Gastroesophageal sphincter (tissue), 4 donors: ENCODE results near the gene HSPA12B. TPM values are rescaled to one million over a fixed set of nuclear protein-coding genes. Genes with fewer than 3 reads are reported as not detected.

Experiments used
- ATAC-seq: fragments of 150-250 bp; one replicate; pipeline ENCODE4 v1.9.1; 2016; ENCODE audit warnings: mild to moderate bottlenecking, moderate library complexity
- H3K27ac ChIP-seq, 4 donors: fragments of 200-600 bp; sonication (generic) in 3 of 4; 1 replicate in 3 of 4; 2 replicates in 1 of 4; pipeline ENCODE4 v1.5.1; 2016 to 2019
- H3K27me3 ChIP-seq: fragments of 200-600 bp; sonication (generic); one replicate; pipeline ENCODE4 v1.5.1; 2019
- H3K36me3 ChIP-seq, 2 donors: fragments of 200-600 bp; sonication (generic); one replicate each; pipeline ENCODE4 v1.5.1; 2019; ENCODE audit warnings: control low read depth in 1 of 2
- H3K4me1 ChIP-seq, 3 donors: fragments of 200-600 bp; sonication (generic); 1 replicate in 2 of 3; 2 replicates in 1 of 3; pipeline ENCODE4 v1.5.1; 2016 to 2019; ENCODE audit warnings: control low read depth in 2 of 3
- H3K4me3 ChIP-seq, 2 donors: fragments of 200-600 bp; sonication (generic); one replicate each; pipeline ENCODE4 v1.5.1; 2019; ENCODE audit warnings: mild to moderate bottlenecking in 1 of 2, moderate library complexity in 1 of 2
- H3K9me3 ChIP-seq, 3 donors: fragments of 200-600 bp; sonication (generic); one replicate each; pipeline ENCODE4 v1.5.1; 2017 to 2019; ENCODE audit warnings: control low read depth in 2 of 3
- CTCF ChIP-seq, 4 experiments: fragments of 200-600 bp in 2 of 4; fragments of 450-650 bp in 2 of 4; sonication (generic) in 1 of 4; IDR thresholded peaks; one replicate each; pipeline ENCODE4 v1.5.1; 2017 to 2019; ENCODE audit warnings: antibody characterized with exemption in 4 of 4, mild to moderate bottlenecking in 2 of 4, moderate library complexity in 2 of 4
- EP300 ChIP-seq: sonication (generic); formaldehyde crosslinking; IDR thresholded peaks from one replicate; pipeline ENCODE4 v1.6.1; 2017; ENCODE audit warnings: antibody characterized with exemption, mild to moderate bottlenecking
- POLR2A ChIP-seq, 2 donors: fragments of 450-650 bp; IDR thresholded peaks; one replicate each; pipeline ENCODE4 v1.6.1; 2017; ENCODE audit warnings: antibody characterized with exemption in 2 of 2, mild to moderate bottlenecking in 2 of 2, moderate library complexity in 1 of 2
- POLR2AphosphoS5 ChIP-seq: sonication (generic); formaldehyde crosslinking; IDR thresholded peaks from one replicate; pipeline ENCODE4 v1.6.1; 2017; ENCODE audit warnings: antibody characterized with exemption
- WGBS, 2 donors: methylation state at CpG; one replicate each; pipeline ENCODE4 v1.1.5; 2018; ENCODE audit warnings: low coverage in 1 of 2; 5-methylcytosine and 5-hydroxymethylcytosine counted together
- total RNA-seq, 4 donors: library from RNA; depleted of rRNA; stranded (reverse); fragments of >200 nt; gene quantifications; one replicate each; pipeline ENCODE4 v1.1.0, GENCODE V29; 2016

The HSPA12B gene
- total RNA-seq, 4 donors from 2014 or later: 9.6 to 19.3 (median 14.4) TPM

- 69 to 70% methylated on average over 2 to 7 of the region's 19 CpGs for WGBS, 2 donors
- Histone ChIP-seq H3K4me3 (no peak overlapping the region), H3K27me3 (peaks cover 7% of the 10 kb centered on the region), H3K4me1 (peaks cover 0 to 30% (median 0%) of the 10 kb centered on the region in 3 donors), H3K9me3 (no peaks in the 10 kb centered on the region), H3K27ac (peak overlapping the region in 3 of 4 donors; percentile 59 to 66 (median 66)), H3K36me3 (peaks cover 0 to 4% of the 10 kb centered on the region in 2 donors)
- peak; percentile 65 for ATAC-seq
- TF ChIP-seq CTCF (IDR thresholded peaks at IDR 0.05): no peak
- TF ChIP-seq EP300: no peak
- no peak for TF ChIP-seq POLR2A (IDR thresholded peaks at IDR 0.05)
- no peak for TF ChIP-seq POLR2AphosphoS5
These were observed 6.8 kb downstream of the HSPA12B start for GRCh38 chr20:3739054-3739925.

- WGBS, 2 donors: 14% methylated on average over 1 of the region's 7 CpGs; no CpG with 5 or more reads in 1 of the 2 donors
- H3K4me1 ChIP-seq: peaks cover 0 to 34% (median 0%) of the 10 kb centered on the region in 3 donors
- H3K27ac ChIP-seq: peak overlapping the region in 3 of 4 donors; percentile 59 to 66 (median 66)
- H3K4me3 ChIP-seq: no peak overlapping the region
- TF ChIP-seq CTCF (IDR thresholded peaks at IDR 0.05): no peak
- no peak for TF ChIP-seq POLR2AphosphoS5
- TF ChIP-seq POLR2A (IDR thresholded peaks at IDR 0.05): no peak
- TF ChIP-seq EP300: no peak
- H3K9me3 ChIP-seq: no peaks in the 10 kb centered on the region
- H3K36me3 ChIP-seq: peaks cover 0 to 4% of the 10 kb centered on the region in 2 donors
- no peak for ATAC-seq
- H3K27me3 ChIP-seq: peaks cover 13% of the 10 kb centered on the region
These were observed 7.5 kb downstream of the HSPA12B start for GRCh38 chr20:3739926-3740451.

GRCh38 chr20:3740615-3741301, 8.3 kb downstream of the HSPA12B start:
- Histone ChIP-seq H3K27ac (peak overlapping the region in 2 of 4 donors; percentile 66), H3K27me3 (peaks cover 21% of the 10 kb centered on the region), H3K9me3 (no peaks in the 10 kb centered on the region), H3K4me1 (peaks cover 0 to 35% (median 0%) of the 10 kb centered on the region in 3 donors), H3K4me3 (no peak overlapping the region), H3K36me3 (peaks cover 0 to 8% of the 10 kb centered on the region in 2 donors)
- ATAC-seq: no peak
- 86 to 100% methylated on average over 2 to 5 of the region's 15 CpGs for WGBS, 2 donors
- TF ChIP-seq POLR2AphosphoS5: no peak
- TF ChIP-seq EP300: no peak
- TF ChIP-seq POLR2A (IDR thresholded peaks at IDR 0.05): no peak

- no peak overlapping the region for H3K4me3 ChIP-seq
- WGBS, 2 donors: 80% methylated on average over 1 of the region's 7 CpGs; no CpG with 5 or more reads in 1 of the 2 donors
- peaks cover 0 to 8% of the 10 kb centered on the region in 2 donors for H3K36me3 ChIP-seq
- TF ChIP-seq POLR2A (IDR thresholded peaks at IDR 0.05) (no peak), EP300 (no peak), POLR2AphosphoS5 (no peak), CTCF (IDR thresholded peaks at IDR 0.05) (no peak)
- no peaks in the 10 kb centered on the region for H3K9me3 ChIP-seq
- peaks cover 24% of the 10 kb centered on the region for H3K27me3 ChIP-seq
- H3K27ac ChIP-seq: no peak overlapping the region
- H3K4me1 ChIP-seq: peaks cover 0 to 35% (median 0%) of the 10 kb centered on the region in 3 donors
- ATAC-seq: no peak
These were observed 9.5 kb downstream of the HSPA12B start for GRCh38 chr20:3741836-3742458.

GRCh38 chr20:3743251-3743650, 10.8 kb downstream of the HSPA12B start:
- TF ChIP-seq CTCF (IDR thresholded peaks at IDR 0.05): no peak
- no peak for TF ChIP-seq EP300
- no peak for TF ChIP-seq POLR2A (IDR thresholded peaks at IDR 0.05)
- no peak for TF ChIP-seq POLR2AphosphoS5
- 94 to 96% methylated on average over 2 of the region's 2 CpGs for WGBS, 2 donors
- H3K9me3 ChIP-seq: no peaks in the 10 kb centered on the region

More at GRCh38 chr20:3743251-3743650, 10.8 kb downstream of the HSPA12B start:
- Histone ChIP-seq H3K36me3 (peaks cover 0 to 10% of the 10 kb centered on the region in 2 donors), H3K27me3 (peaks cover 27% of the 10 kb centered on the region), H3K4me3 (no peak overlapping the region), H3K27ac (no peak overlapping the region), H3K4me1 (peaks cover 0 to 29% (median 0%) of the 10 kb centered on the region in 3 donors)
- no peak for ATAC-seq
